Endothelial cell of umbilical vein (primary cell): Measurements from ENCODE around the gene CGRRF1. TPM values are rescaled to one million over a fixed set of nuclear protein-coding genes. Genes with fewer than 3 reads are reported as not detected.

ENCODE experiments used
- BruUV-seq: library from RNA; stranded (reverse); fragments of 400-500 nt; replicated peaks from 2 replicates; lab custom pipeline; 2021; lab: Mats Ljungman, UMichigan
- CTCF ChIA-PET: fragments of 300-600, 350-600 bp; sonication (Branson Sonifier 250); formaldehyde crosslinking; loops from one replicate; lab custom pipeline; 2021; ENCODE audit warnings: antibody characterized with exemption, inconsistent platforms; lab: Charles Lee
- POLR2A ChIA-PET: fragments of 300-600, 350-600 bp; sonication (Branson Sonifier 250); formaldehyde crosslinking; loops from one replicate; lab custom pipeline; 2021; ENCODE audit warnings: antibody characterized with exemption, inconsistent platforms; lab: Charles Lee
- DNase-seq: peaks from one replicate; pipeline ENCODE4 v3.0.0-alpha.2; 2011; ENCODE audit warnings: low read depth, low spot score
- FAIRE-seq: peaks from 2 replicates; lab custom pipeline; 2011; peaks lifted over from hg19 to GRCh38; lab: Jason Lieb, UNC
- H2AFZ ChIP-seq: 2 replicates; pipeline ENCODE4 v1.6.0; 2012; ENCODE audit warnings: low read depth, low read length, control low read depth, inconsistent platforms
- H3K27ac ChIP-seq: 2 replicates; pipeline ENCODE4 v1.5.1; 2011; ENCODE audit warnings: low read depth, mild to moderate bottlenecking, control low read depth, low read length, moderate library complexity; ENCODE audit not compliant: insufficient read depth
- H3K27me3 ChIP-seq, 2 experiments: 2 replicates each; pipeline versions ENCODE4 v1.6.0 to v1.6.1; 2011; ENCODE audit warnings: low read length in 2 of 2, mixed read lengths in 1 of 2; ENCODE audit not compliant: control insufficient read depth in 2 of 2, insufficient read depth in 2 of 2
- H3K36me3 ChIP-seq, 2 experiments: 2 replicates in 1 of 2; 3 replicates in 1 of 2; pipeline ENCODE4 v1.5.1; 2011; ENCODE audit warnings: low read length in 2 of 2, mild to moderate bottlenecking in 1 of 2, moderate library complexity in 1 of 2; ENCODE audit not compliant: control insufficient read depth in 2 of 2, insufficient read depth in 2 of 2; ENCODE audit errors: extremely low read depth in 1 of 2
- H3K4me1 ChIP-seq: 3 replicates; pipeline ENCODE4 v1.5.1; 2011; ENCODE audit warnings: mild to moderate bottlenecking, low read length; ENCODE audit not compliant: control insufficient read depth, insufficient read depth; ENCODE audit errors: extremely low read depth
- H3K4me2 ChIP-seq: 2 replicates; pipeline ENCODE4 v1.6.1; 2011; ENCODE audit warnings: low read length, control low read depth, mixed read lengths; ENCODE audit not compliant: insufficient read depth
- H3K4me3 ChIP-seq, 3 experiments: fragments of 200-600 bp in 1 of 3; sonication (generic), shearing (Covaris generic) in 1 of 3; replicated peaks in 1 of 3; 2 replicates each; pipeline ENCODE4 v1.5.1; 2011 to 2016; ENCODE audit warnings: control low read depth in 3 of 3, low read length in 3 of 3, mild to moderate bottlenecking in 2 of 3, inconsistent platforms in 1 of 3, low read depth in 1 of 3, moderate library complexity in 1 of 3; ENCODE audit not compliant: insufficient read depth in 1 of 3
- H3K79me2 ChIP-seq: 2 replicates; pipeline ENCODE4 v1.6.0; 2012; ENCODE audit warnings: low read length, inconsistent platforms; ENCODE audit not compliant: control insufficient read depth, insufficient read depth
- H3K9ac ChIP-seq: replicated peaks from 2 replicates; pipeline ENCODE3; 2011; ENCODE audit warnings: low read length, control low read depth; ENCODE audit not compliant: insufficient read depth; ENCODE audit errors: extremely low read depth
- H3K9me1 ChIP-seq: replicated peaks from 3 replicates; pipeline ENCODE4 v1.6.0; 2011; ENCODE audit warnings: mild to moderate bottlenecking, low read length; ENCODE audit not compliant: control insufficient read depth, insufficient read depth; ENCODE audit errors: extremely low read depth
- H3K9me3 ChIP-seq: replicated peaks from 2 replicates; pipeline ENCODE4 v1.5.1; 2012; ENCODE audit warnings: low read length, inconsistent platforms; ENCODE audit not compliant: control insufficient read depth, insufficient read depth
- H4K20me1 ChIP-seq: replicated peaks from 2 replicates; pipeline ENCODE3; 2011; ENCODE audit warnings: mild to moderate bottlenecking, low read length; ENCODE audit not compliant: control insufficient read depth, insufficient read depth; ENCODE audit errors: extremely low read depth
- EZH2 ChIP-seq: IDR thresholded peaks from 2 replicates; pipeline ENCODE4 v1.6.1; 2012; ENCODE audit warnings: borderline replicate concordance, low read depth, mild to moderate bottlenecking, moderate library complexity, low read length, inconsistent platforms; ENCODE audit not compliant: severe bottlenecking
- FOS ChIP-seq: IDR thresholded peaks from 2 replicates; pipeline ENCODE4 v1.6.1; 2011; ENCODE audit warnings: mild to moderate bottlenecking, low read length, moderate library complexity, borderline replicate concordance; ENCODE audit not compliant: insufficient read depth
- GATA2 ChIP-seq: IDR thresholded peaks from 2 replicates; pipeline ENCODE4 v1.7.0; 2011; ENCODE audit warnings: low read depth, mild to moderate bottlenecking, moderate library complexity, mixed read lengths, low read length; ENCODE audit not compliant: insufficient read length, insufficient read depth
- JUN ChIP-seq: IDR thresholded peaks from 2 replicates; pipeline ENCODE4 v1.6.1; 2011; ENCODE audit warnings: borderline replicate concordance, low read depth; ENCODE audit not compliant: insufficient read length, insufficient read depth
- MYC ChIP-seq: IDR thresholded peaks from one replicate; pipeline ENCODE4 v1.6.1; 2011; ENCODE audit warnings: mild to moderate bottlenecking, low read depth, low read length
- POLR2A ChIP-seq: IDR thresholded peaks from 2 replicates; pipeline ENCODE4 v1.6.1; 2012; ENCODE audit warnings: low read depth, mild to moderate bottlenecking, control low read depth, low read length
- POLR2AphosphoS5 ChIP-seq: IDR thresholded peaks from 2 replicates; pipeline ENCODE4 v1.6.1; 2012; ENCODE audit warnings: low read depth, mild to moderate bottlenecking, control low read depth, low read length, moderate library complexity; ENCODE audit not compliant: insufficient read depth
- dilution Hi-C: fragments of 300-500 bp; cut with MboI; formaldehyde crosslinking; loops from one replicate; pipeline ENCODE4 v1.15.0; 2019; ENCODE audit warnings: low sequenced_read_pairs; ENCODE audit not compliant: extremely low pct_ligation_motif_present
- intact Hi-C: fragments of 100-400 bp; cut with micrococcal nuclease; formaldehyde crosslinking; loops from one replicate; pipeline ENCODE4 v1.10.0; 2022
- polyA plus RNA-seq, 4 experiments: library from polyadenylated mRNA; depleted of rRNA in 3 of 4; stranded (reverse) in 3 of 4; unstranded in 1 of 4; fragments of >200 nt; gene quantifications; 2 replicates each; pipeline versions ENCODE4 v1.2.1 to v1.2.3, GENCODE V29; 2011 to 2012; ENCODE audit warnings: missing spikeins in 1 of 4
- total RNA-seq: library from RNA; stranded (reverse); gene quantifications from 2 replicates; pipeline ENCODE4 v1.2.3, GENCODE V29; 2021
- TF ChIP-seq, protein P1 (sequence below), 2 donors: IDR thresholded peaks; 1 replicate in 1 of 2; 2 replicates in 1 of 2; pipeline ENCODE4 v1.5.1; 2011; ENCODE audit warnings: low read length in 2 of 2, mild to moderate bottlenecking in 2 of 2, moderate library complexity in 2 of 2, control low read depth in 1 of 2, inconsistent platforms in 1 of 2, low read depth in 1 of 2; ENCODE audit not compliant: insufficient read depth in 1 of 2; ENCODE audit errors: extremely low read depth in 1 of 2
- TF ChIP-seq, protein P2 (sequence below): IDR thresholded peaks from 2 replicates; pipeline ENCODE4 v1.6.1; 2011; ENCODE audit not compliant: insufficient read depth, insufficient read length

The CGRRF1 gene
- total and polyA plus RNA-seq, 2 donors (not counting 3 experiments of a cell fraction or from before 2014, with no cell fraction given), result 6.6 to 15.7 TPM

DNA sequence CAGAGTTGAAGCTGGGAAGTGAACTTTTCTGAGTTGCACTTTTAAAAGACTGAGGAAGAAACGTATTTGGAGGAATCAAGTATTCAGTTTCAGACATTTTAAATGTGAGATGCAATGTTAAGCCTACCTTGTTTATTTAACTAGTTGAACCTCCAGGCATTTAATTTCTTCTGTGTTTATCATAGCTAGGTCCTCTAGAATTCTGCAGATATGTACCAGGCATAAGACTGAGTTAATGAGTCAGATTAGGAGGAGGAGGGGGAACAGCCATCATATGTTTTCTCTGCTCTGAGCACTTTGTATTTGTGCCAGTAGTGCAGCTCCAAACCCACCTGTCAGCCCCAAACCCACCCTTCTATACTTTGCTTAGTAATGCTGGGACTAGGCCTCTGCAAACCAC lies 40.8 kb downstream of the CGRRF1 start:
- no TSS peak for BruUV-seq

More for the DNA sequence above, 40.8 kb downstream of the CGRRF1 start:
- H3K27ac ChIP-seq, result no peak overlapping the region
- H3K36me3 ChIP-seq, result no peaks in the 10 kb centered on the region
- peak; percentile 44 for FAIRE-seq
- POLR2A ChIA-PET, result no interaction called here
- peaks cover 0 to 3% of the 10 kb centered on the region in 2 experiments for H3K27me3 ChIP-seq
- H3K4me3 ChIP-seq, result no peak overlapping the region
- dilution Hi-C loops (no loop called here), intact Hi-C loops (no loop called here)
- no peak overlapping the region for H3K4me2 ChIP-seq
- no peak overlapping the region for H3K9ac ChIP-seq
- no peaks in the 10 kb centered on the region for H4K20me1 ChIP-seq
- no peak for DNase-seq
- no peak overlapping the region for H2AFZ ChIP-seq
- H3K9me1 ChIP-seq, result no peaks in the 10 kb centered on the region
- TF ChIP-seq MYC, result no peak
- TF ChIP-seq JUN, result no peak
- no peak for TF ChIP-seq POLR2AphosphoS5
- TF ChIP-seq POLR2A, result no peak
- TF ChIP-seq, protein P1, sequence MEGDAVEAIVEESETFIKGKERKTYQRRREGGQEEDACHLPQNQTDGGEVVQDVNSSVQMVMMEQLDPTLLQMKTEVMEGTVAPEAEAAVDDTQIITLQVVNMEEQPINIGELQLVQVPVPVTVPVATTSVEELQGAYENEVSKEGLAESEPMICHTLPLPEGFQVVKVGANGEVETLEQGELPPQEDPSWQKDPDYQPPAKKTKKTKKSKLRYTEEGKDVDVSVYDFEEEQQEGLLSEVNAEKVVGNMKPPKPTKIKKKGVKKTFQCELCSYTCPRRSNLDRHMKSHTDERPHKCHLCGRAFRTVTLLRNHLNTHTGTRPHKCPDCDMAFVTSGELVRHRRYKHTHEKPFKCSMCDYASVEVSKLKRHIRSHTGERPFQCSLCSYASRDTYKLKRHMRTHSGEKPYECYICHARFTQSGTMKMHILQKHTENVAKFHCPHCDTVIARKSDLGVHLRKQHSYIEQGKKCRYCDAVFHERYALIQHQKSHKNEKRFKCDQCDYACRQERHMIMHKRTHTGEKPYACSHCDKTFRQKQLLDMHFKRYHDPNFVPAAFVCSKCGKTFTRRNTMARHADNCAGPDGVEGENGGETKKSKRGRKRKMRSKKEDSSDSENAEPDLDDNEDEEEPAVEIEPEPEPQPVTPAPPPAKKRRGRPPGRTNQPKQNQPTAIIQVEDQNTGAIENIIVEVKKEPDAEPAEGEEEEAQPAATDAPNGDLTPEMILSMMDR (IDR thresholded peaks at IDR 0.05; ENCODE audit: extremely low read depth in 1 of 2, insufficient read depth in 1 of 2, low read depth in 1 of 2, low read length in 2 of 2), result no peak
- no peak for TF ChIP-seq GATA2
- TF ChIP-seq EZH2, result no peak
- TF ChIP-seq, protein P2, sequence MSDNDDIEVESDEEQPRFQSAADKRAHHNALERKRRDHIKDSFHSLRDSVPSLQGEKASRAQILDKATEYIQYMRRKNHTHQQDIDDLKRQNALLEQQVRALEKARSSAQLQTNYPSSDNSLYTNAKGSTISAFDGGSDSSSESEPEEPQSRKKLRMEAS, result no peak
- no peak for TF ChIP-seq FOS
- H3K79me2 ChIP-seq, result no peaks in the 10 kb centered on the region
- CTCF ChIA-PET, result interaction anchor here (0.8 to 1.5 kb wide), 6 partner anchors 10 to 225 kb away, joined by 3 to 5 read pairs (median 4); partner anchors contain the start of gene CGRRF1
- H3K9me3 ChIP-seq, result no peaks in the 10 kb centered on the region
- no peaks in the 10 kb centered on the region for H3K4me1 ChIP-seq
